SK-N-SH treated with all-trans-retinoic acid at 6 μM for 48 hours (cell line): ENCODE data around the gene PLD1.

Source experiments
- POU6F1 ChIP-seq: fragments of 250-450 bp; sonication (Bioruptor Pico); IDR thresholded peaks from 2 replicates; pipeline ENCODE4 v1.8.0; 2021; ENCODE audit warnings: low read depth, mild to moderate bottlenecking, moderate library complexity, borderline replicate concordance
- RARB ChIP-seq: fragments of 250-450 bp; sonication (Bioruptor Pico); IDR thresholded peaks from 2 replicates; pipeline ENCODE4 v1.8.0; 2021; ENCODE audit warnings: mild to moderate bottlenecking, moderate library complexity
- ZFP3 ChIP-seq: fragments of 250-450 bp; sonication (Bioruptor Pico); IDR thresholded peaks from 2 replicates; pipeline ENCODE4 v1.5.0; 2020; ENCODE audit warnings: mild to moderate bottlenecking, moderate library complexity
- ZFP30 ChIP-seq: fragments of 450-650 bp; formaldehyde crosslinking; IDR thresholded peaks from 2 replicates; pipeline ENCODE4 v1.5.0; 2022; ENCODE audit warnings: mild to moderate bottlenecking, moderate library complexity

GRCh38 chr3:171602072-171602471 lies 208.2 kb downstream of the PLD1 start:
- no peak for TF ChIP-seq RARB (CRISPR knock-in tag)
- no peak for TF ChIP-seq ZFP3 (CRISPR knock-in tag)
- no peak for TF ChIP-seq ZFP30 (CRISPR knock-in tag)
- TF ChIP-seq POU6F1, result no peak
